Occipital lobe (tissue), 2 donors: ENCODE measurements around the gene THRA. TPM values are rescaled to one million over a fixed set of nuclear protein-coding genes. Genes with fewer than 3 reads are reported as not detected.

ENCODE experiments used
- DNase-seq: peaks from one replicate; lab custom pipeline; 2025; lab: John Stamatoyannopoulos, UW
- total RNA-seq: library from RNA; depleted of rRNA; stranded (reverse); fragments of >200 nt; gene quantifications from one replicate; pipeline ENCODE4 v1.2.3, GENCODE V29; 2014

Gene THRA
- total RNA-seq, 1 donor from 2014 or later, result 91.1 TPM

GRCh38 chr17:40064971-40065768, 2.4 kb downstream of the THRA start:
- no peak for DNase-seq

- DNase-seq, result no peak
Observed at GRCh38 chr17:40065769-40066510, 3.2 kb downstream of the THRA start.

GRCh38 chr17:40067710-40068109, 4.9 kb downstream of the THRA start:
- no peak for DNase-seq

DNA sequence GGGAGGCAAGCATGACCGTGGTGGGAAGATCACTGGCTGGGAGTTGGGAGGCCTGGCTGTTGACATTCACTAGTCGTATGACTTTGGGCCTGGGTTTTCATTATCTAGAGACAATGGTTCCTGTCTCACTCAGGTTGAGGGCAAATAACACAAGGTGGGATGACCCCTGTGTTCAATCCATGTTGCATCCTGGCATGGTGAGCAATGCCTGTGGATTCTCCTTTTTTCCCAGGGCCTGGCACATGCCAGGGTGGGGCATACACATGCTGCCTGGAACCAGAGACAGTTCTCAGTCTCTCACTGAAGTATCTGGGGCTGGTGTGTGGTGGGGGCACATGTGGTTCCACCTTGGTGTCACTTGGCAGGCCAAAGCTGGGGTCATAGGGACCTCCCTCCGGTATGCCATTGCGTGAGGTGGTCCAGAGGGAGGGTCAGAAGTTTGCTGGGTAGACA, 5.4 kb downstream of the THRA start:
- DNase-seq, result no peak

GRCh38 chr17:40068584-40068916, 5.8 kb downstream of the THRA start:
- DNase-seq, result no peak

DNA sequence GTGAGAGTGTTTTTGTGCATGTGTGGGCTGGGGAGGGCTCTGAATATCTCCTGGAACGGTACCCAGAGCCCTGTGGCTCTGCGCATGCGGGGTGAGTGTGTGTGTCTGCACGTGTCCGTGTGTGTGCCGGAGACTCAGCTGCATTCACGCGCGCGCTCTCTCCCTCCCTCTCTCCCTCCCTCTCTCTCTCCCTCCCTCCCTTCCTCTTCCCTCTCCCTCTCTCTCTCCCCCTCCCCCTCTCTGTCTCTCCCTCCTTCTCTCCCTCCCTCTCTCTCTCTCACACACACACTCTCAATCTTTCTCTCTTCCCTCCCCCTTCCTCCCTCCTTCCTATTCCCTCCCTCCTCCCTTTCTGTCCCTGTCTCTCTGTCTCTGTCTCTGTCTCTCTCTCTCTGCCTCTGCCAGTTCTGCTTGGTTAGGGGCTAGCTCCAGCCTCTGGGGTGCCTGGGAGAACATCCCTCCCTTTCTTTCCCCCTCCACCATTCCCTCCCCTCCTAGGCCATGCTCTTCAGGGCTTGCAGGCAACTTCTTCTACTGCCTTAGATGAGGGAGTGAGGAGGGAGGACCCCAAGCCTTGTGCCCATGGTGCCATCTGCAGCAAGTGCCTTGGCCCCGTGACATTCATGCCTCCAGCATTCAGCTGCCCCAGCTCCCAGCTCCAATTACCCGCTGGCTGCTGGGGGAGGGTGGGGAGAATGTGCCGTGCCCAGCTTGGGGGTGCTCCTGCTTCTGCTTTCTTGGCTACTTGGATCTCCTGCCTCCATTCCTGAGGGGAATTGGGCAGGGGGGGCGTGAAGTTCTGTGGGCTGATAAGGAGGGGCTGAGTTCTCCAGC, 6.4 kb downstream of the THRA start:
- peak; percentile 89 for DNase-seq

- no peak for DNase-seq
Observed at GRCh38 chr17:40069751-40070708, 7.3 kb downstream of the THRA start.

DNA sequence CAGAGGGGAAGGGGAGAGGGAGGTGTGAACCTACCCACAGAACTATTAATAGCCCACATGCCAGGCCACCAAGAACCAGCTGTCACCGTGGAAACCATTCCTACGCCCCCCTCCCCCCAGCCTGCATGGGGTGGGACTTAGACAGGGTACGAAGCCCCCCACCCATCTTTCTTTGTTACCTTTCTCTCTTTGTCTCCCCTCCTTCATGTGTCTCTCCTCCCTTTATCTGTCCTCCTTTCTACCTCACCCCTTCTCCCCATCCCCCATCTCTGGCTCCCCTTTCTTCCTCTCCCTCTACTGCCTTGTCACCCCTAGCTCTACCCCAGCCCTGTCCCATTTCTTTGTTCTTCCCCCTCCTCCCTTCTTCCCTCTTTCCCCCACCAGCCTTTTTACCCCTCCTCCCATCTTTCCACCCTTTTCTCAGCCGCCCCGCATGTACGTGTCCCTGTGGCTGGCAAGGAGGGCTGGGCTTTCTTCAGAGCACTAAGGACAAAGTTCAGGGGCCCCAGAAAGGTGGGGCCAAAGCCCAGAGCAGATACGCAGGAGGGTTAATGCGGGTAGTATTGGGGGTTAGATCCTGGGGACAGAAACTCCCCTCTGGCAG, 8.0 kb downstream of the THRA start:
- DNase-seq, result no peak

DNA sequence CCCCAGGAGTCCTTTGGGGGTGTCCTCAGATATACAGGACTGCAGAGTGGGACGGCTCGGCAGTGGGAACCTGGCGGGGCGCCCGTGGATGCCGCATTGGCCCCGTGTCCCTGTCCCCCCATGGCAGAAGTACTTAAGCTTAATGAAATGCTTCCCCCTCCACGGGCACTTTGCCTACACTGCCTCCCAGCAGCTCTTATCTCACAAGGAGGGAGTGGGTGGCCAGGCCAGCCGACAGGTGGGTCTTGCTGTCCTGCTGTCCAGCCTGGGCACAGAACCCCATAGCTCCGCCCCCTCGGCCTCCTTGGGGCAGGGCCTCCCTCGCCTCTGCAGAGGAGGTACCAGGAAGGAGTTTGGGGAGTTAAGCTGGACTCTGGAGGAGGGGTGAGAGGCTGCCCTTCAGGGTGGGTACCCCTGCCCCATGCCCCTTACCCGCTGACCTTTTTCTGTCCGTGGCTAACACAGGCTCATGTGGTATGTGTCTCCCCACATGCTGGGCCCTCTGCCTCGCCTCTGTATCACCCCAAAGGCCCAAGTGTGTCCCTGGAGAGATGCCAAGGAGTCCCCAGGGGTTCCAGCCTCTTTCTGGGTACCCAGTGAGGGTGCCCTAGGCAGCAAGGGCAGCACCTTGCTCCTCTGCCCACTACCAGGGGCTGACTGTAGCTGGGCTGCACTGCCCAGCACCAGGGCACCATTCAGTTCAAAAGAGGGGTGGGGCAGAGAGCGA, 8.7 kb downstream of the THRA start:
- peak; percentile 50 for DNase-seq

DNA sequence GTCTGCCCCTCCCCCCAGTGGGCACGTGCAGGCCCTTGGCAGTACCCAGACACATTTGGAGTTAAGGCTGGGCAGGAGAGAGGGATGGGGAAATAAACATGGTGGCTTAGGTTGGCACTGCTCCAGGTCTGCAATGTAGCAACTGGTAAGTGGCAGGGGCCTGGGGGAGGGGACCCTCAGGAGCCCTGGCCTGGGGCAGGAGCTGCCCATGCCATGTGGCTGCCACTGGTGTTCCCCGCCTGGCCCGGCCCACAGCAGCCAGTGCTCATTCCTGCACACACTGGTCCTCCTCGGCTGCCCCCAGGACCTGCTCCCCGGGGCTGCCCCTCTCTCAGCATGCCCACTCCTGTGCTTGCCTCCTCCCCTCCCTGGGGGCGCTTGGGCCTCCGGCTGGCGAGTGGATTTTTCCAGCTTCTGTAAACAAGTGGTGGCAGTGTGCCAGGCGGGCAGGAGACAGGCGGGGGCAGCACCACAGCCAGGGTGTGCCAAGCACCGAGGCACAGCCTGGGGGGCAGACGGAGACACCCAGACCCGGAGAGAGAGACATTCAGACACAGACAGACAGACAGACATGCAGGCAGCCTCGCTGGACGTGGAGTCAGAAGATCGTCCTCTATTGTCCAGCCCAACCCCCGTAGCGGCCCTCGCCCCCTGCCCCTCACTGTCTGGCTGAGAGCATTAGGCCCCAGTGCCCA, 9.4 kb downstream of the THRA start:
- peak; percentile 87 for DNase-seq

DNA sequence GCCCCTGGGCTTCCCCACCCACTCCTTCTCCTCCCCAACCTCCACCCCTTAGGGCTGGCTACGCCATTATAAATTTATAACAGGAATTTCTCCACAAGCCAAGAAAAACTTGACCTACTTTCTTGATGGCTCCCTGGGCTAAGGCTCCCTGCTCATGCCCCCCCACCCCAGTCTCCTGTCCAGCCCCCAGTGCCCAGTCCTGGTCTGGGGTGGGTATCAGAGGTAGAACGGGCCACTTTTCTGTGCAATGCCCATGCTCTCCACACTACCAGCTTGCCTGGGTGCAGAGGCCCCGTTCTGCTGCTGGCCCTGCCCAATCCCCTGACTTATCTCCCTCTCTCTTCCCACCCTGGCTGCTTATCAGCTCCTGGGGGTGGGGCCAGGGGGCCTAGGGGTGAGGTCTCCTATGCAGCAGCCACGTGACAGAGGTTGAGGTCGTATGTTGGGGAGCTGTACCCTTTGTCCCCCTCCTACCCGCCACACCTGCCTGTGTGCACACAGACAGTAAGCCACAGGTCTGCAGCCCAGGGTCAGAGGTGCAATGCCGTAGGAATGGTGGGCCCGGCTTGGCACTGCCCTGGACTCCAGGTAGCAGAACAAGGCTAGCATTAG, 10.1 kb downstream of the THRA start:
- no peak for DNase-seq

- no peak for DNase-seq
Observed at GRCh38 chr17:40073454-40074174, 10.8 kb downstream of the THRA start.

DNA sequence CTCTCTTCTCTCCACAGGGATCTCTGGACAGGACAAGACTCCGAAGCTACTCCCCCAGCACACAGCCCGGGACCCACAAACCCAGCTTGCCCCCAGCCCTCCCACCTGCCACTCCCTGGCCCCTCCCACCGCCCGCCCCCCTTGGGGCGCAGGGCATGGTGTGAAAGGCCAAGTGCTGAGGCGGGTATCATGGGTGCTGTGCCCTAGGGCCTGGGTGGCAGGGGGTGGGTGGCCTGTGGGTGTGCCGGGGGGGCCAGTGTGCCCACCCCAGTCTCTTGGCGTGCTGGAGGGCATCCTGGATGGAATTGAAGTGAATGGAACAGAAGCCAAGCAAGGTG, 11.4 kb downstream of the THRA start:
- no peak for DNase-seq

DNA sequence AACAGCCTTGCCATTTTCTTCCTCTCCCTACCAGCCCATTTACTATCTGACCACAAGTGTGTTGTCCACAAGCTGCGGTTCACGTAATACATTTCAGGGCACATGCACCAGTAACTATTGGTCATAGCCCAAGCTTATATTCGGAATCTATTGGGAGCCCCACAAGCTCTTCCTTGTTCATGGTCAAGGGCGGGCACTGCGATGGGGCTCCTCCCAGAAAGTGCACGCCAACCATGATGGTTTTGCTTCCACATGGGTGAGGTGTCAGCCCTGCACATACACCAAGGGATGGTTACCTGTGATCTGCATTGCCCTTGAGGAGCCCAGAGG, 12.1 kb downstream of the THRA start:
- no peak for DNase-seq

DNA sequence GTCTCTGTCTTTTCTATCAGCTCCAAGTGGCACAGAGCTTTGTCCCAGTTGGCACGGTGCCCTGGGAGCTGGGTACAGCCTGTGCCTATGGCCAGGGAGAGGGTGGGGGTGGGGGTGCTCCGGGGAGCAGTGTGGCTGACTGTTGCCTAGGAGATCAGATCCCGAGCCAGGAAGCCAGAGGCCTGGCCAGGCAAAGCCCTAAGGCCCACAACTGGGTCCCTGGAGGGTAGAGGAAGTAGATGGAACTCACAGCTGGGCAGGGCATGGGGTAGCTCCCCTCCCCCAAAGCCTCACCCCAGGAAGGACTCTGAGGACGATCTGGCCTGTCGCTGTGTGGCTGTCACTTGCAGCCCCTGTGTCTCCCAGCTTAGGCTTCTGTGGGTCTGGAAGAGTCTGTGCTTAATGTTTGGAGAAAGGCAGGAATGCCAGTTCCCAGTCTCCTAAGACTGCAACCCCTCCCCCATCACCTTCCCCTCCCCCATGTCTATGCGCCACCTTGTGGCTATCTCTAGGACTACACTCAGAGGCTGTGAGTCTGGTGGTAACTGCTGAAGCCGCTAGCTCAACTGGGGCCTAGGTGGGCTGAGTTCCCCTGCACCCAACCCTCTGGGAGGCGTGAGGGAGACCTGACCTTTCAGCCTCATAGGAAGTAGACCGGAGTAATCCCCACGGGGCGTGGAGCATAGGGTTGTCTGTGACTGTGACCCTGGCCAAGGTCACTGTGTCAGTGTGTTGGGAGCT, 12.6 kb downstream of the THRA start:
- DNase-seq, result peak; percentile 75

GRCh38 chr17:40075942-40076498, 13.3 kb downstream of the THRA start:
- DNase-seq, result no peak

DNA sequence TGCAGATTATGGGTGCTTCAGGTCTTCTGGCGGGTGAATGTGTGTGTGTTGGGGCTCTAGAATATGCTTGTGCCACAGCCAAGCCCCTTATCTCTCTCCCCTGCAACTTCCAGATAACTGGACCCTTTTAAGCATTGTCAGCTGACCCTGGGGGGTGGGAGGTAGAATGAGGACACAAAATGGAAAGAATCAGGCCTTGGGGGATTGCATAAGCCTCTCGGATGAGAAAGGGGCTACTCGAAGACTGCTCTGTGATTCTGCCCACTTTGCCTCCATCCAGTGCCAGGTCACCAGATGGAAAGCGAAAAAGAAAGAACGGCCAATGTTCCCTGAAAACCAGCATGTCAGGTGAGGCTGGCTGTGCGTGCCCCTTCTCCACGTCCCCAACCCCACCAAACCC, 13.8 kb downstream of the THRA start:
- no peak for DNase-seq
